ENCODE data around the gene MAST1.

The MAST1 gene

GRCh38 chr19:12838182-12838885 lies at the start of gene MAST1:
Gene MAST1 (plus strand): TSS chr19:12838515. CDS start chr19:12838573, 58 bp downstream.
- Histone ChIP-seq H3K36me3 (ENCODE audit: insufficient read depth, low read length) (no peaks in the 10 kb centered on the region), H3K9me3 (ENCODE audit: control insufficient read depth, insufficient read depth, low read length) (no peaks in the 10 kb centered on the region), H3K9ac (ENCODE audit: low read depth, low read length) (peak within 1 kb of the TSS; percentile 52; the same call in 1 of the 2 replicates), H3K4me1 (ENCODE audit: insufficient read depth, low read length) (peaks cover 9% of the 10 kb centered on the region)

DNA sequence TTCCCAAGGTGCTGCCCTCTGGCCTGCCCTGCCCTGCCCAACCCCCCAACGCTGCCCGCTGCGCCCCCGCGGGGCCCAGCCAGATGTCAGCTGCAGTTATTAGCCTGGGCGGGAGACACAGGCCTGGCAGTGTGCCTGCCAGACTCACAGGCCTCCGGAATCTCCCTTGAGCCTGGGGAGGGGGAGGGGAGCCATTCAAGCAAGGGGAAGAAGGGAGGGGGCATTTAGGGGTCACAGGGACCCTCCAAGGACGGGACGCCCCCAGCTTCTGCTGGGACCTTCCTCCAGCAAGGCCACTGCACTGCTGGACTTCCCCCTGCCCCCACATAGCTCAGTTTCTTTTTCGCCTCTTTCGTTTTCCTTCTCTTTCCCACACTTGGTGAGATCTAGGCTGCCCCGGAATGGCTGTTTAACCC lies 49.6 kb upstream of the MAST1 start:
- no peaks in the 10 kb centered on the region for H3K36me3 ChIP-seq (ENCODE audit: insufficient read depth, low read length)
- H3K4me1 ChIP-seq (ENCODE audit: insufficient read depth, low read length) = peaks cover 16% of the 10 kb centered on the region
- H3K9ac ChIP-seq (ENCODE audit: low read depth, low read length) = peak overlapping the region; percentile 67; the same call in 1 of the 2 replicates
- no peaks in the 10 kb centered on the region for H3K9me3 ChIP-seq (ENCODE audit: control insufficient read depth, insufficient read depth, low read length)

DNA sequence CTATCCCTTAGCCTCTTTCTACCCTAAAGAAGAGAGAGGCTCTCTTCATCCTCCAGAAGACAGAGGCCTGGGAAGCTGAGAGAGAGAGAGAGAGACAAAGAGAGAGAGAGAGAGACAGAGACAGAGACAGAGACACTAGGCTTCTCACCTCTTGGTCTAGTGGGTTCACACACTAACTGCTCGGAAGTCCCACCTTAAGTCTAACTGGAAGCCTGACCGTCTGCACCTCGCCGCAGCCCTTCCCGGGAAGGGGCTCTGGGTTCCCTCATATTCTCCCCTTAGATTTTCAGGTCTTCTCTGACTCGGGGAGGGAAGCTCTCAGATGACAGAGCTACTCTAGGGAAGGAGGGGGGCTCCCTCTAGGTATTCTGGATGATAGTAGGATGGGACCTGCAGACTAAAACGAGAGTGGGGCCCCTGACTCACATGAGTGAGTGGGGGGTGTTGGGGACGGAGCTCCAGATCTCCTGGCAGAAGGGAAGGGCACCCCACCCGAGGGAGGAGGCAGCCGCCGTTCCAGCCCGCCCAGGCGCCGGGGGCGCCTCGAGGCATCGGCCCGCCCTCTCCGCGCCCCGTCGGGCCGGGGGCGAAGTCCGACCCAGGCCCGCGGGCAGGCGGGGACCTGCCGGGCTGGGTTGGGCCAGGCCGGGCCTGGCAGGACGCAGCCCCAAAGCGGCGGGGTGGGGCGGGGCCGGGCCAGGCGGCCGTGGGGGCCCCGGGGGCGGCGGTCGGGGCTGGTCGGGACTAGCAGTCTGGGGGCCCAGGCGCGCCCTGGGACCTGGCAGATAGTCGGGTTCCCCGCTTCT lies 49.0 kb upstream of the MAST1 start:
- no peaks in the 10 kb centered on the region for H3K9me3 ChIP-seq (ENCODE audit: control insufficient read depth, insufficient read depth, low read length)
- peak overlapping the region; percentile 67; the same call in 1 of the 2 replicates for H3K9ac ChIP-seq (ENCODE audit: low read depth, low read length)
- H3K36me3 ChIP-seq (ENCODE audit: insufficient read depth, low read length) = no peaks in the 10 kb centered on the region
- H3K4me1 ChIP-seq (ENCODE audit: insufficient read depth, low read length) = peaks cover 16% of the 10 kb centered on the region

DNA sequence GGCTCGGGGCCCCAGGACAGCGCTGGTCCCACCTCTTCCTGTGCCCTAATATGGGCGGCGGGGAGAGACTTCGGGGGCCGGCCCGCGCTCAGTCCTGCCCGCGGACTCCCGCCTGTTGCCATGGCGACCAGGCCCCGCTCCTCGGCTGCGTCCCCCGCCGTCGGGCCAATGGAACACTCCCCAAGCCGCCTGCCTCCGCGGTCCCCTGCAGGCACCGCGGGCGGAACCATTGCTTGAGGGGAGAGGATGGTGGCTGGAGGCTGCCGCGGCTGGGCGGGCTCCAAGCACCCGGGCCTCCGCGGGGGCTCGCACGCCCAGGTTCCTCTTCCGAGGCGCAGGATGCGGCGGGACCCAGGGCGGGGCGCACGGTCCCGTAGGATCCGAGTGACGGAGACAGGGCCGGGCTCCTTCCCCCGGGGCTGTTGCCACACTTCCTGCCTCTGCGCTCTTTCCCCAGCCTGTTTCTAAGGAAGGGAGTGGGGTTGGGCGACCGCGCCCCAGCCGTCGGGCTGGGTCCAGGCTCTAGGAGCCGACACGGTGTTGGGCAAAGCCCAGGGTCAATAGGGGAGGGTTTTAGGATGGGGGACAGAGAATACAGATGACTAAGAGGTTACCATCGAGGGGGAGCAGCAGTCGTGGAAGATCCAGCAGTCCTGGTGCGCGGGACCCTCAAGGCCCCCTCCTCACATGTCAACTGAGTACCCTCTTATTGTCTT lies 48.3 kb upstream of the MAST1 start:
- Histone ChIP-seq H3K4me1 (ENCODE audit: insufficient read depth, low read length) (peaks cover 15% of the 10 kb centered on the region), H3K9ac (ENCODE audit: low read depth, low read length) (peak overlapping the region; percentile 67; the same call in 1 of the 2 replicates), H3K9me3 (ENCODE audit: control insufficient read depth, insufficient read depth, low read length) (no peaks in the 10 kb centered on the region), H3K36me3 (ENCODE audit: insufficient read depth, low read length) (no peaks in the 10 kb centered on the region)

- H3K4me1 ChIP-seq (ENCODE audit: insufficient read depth, low read length) = peaks cover 11% of the 10 kb centered on the region
- peak overlapping the region; percentile 67; the same call in 1 of the 2 replicates for H3K9ac ChIP-seq (ENCODE audit: low read depth, low read length)
- no peaks in the 10 kb centered on the region for H3K9me3 ChIP-seq (ENCODE audit: control insufficient read depth, insufficient read depth, low read length)
- no peaks in the 10 kb centered on the region for H3K36me3 ChIP-seq (ENCODE audit: insufficient read depth, low read length)
These were observed 47.5 kb upstream of the MAST1 start for GRCh38 chr19:12790628-12791344.

- no peaks in the 10 kb centered on the region for H3K36me3 ChIP-seq (ENCODE audit: insufficient read depth, low read length)
- H3K4me1 ChIP-seq (ENCODE audit: insufficient read depth, low read length) = peaks cover 17% of the 10 kb centered on the region
- peak within 1 kb of the TSS; percentile 67 for H3K9ac ChIP-seq (ENCODE audit: low read depth, low read length)
- H3K9me3 ChIP-seq (ENCODE audit: control insufficient read depth, insufficient read depth, low read length) = no peaks in the 10 kb centered on the region
These were observed 46.8 kb upstream of the MAST1 start, which contains the start of gene JUNB for GRCh38 chr19:12791345-12792050. Gene JUNB (plus strand): TSS chr19:12791486. CDS start chr19:12791772, 286 bp downstream.

GRCh38 chr19:12792051-12792852 lies 46.1 kb upstream of the MAST1 start:
- H3K9ac ChIP-seq (ENCODE audit: low read depth, low read length) = peak overlapping the region; percentile 67
- H3K9me3 ChIP-seq (ENCODE audit: control insufficient read depth, insufficient read depth, low read length) = no peaks in the 10 kb centered on the region
- peaks cover 17% of the 10 kb centered on the region for H3K4me1 ChIP-seq (ENCODE audit: insufficient read depth, low read length)

DNA sequence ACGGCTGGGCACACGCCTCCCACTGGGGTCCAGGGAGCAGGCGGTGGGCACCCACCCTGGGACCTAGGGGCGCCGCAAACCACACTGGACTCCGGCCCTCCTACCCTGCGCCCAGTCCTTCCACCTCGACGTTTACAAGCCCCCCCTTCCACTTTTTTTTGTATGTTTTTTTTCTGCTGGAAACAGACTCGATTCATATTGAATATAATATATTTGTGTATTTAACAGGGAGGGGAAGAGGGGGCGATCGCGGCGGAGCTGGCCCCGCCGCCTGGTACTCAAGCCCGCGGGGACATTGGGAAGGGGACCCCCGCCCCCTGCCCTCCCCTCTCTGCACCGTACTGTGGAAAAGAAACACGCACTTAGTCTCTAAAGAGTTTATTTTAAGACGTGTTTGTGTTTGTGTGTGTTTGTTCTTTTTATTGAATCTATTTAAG lies 45.4 kb upstream of the MAST1 start:
- peak overlapping the region; percentile 67 for H3K9ac ChIP-seq (ENCODE audit: low read depth, low read length)
- H3K9me3 ChIP-seq (ENCODE audit: control insufficient read depth, insufficient read depth, low read length) = no peaks in the 10 kb centered on the region
- peaks cover 17% of the 10 kb centered on the region for H3K4me1 ChIP-seq (ENCODE audit: insufficient read depth, low read length)
- no peaks in the 10 kb centered on the region for H3K36me3 ChIP-seq (ENCODE audit: insufficient read depth, low read length)

More at GRCh38 chr19:12792051-12792852, 46.1 kb upstream of the MAST1 start:
- no peaks in the 10 kb centered on the region for H3K36me3 ChIP-seq (ENCODE audit: insufficient read depth, low read length)

DNA sequence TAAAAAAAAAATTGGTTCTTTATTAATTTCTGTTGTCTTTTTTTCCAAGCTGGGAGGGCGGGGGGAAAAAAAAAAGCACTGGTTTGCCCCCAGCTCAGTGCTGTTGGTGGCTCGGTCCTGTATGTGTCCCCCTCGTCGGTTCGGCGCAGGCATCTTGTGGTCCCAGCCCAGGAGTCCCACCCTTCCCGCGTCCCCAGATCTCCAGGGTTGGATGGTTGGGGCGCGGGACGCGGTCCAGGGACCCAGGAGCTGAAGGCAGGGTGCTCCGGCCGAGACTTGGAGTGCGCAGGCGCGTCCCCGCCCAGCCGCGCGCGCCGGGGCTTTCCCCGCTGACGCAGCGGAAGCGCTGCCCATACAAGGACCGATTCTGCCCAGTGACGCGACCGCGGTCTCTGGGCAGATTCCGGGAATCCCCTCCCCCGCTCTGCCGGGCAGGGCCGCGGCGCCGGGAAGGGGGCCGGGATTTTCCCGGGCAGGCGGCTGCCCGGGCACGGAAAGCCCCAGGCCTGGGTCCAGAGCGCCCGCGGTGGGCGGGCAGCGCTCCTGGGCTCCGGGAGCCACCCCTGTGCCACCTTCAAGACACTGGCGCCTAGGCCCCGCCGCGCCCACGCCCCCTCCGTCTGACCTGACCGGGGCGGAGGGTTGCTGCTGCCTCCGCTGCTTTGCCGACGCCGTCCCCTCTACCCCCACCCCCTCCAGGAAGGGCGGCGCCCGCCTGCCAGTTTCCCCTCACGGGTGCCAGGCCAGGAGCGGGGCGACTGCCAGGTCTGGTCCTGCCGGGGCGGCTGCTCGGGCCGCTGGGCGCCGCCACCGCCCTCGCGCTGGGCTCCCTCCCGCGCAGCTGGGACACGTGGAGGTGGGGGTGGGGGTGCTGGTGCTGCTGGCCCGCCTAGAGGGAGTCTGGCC lies 44.8 kb upstream of the MAST1 start:
- Histone ChIP-seq H3K36me3 (ENCODE audit: insufficient read depth, low read length) (no peaks in the 10 kb centered on the region), H3K4me1 (ENCODE audit: insufficient read depth, low read length) (peaks cover 11% of the 10 kb centered on the region; the same call in 1 of the 2 replicates), H3K9me3 (ENCODE audit: control insufficient read depth, insufficient read depth, low read length) (no peaks in the 10 kb centered on the region), H3K9ac (ENCODE audit: low read depth, low read length) (peak overlapping the region; percentile 67)

GRCh38 chr19:12794196-12794941 lies 43.9 kb upstream of the MAST1 start:
- Histone ChIP-seq H3K9ac (ENCODE audit: low read depth, low read length) (peak overlapping the region; percentile 67), H3K4me1 (ENCODE audit: insufficient read depth, low read length) (peaks cover 7% of the 10 kb centered on the region; the same call in 1 of the 2 replicates), H3K36me3 (ENCODE audit: insufficient read depth, low read length) (no peaks in the 10 kb centered on the region), H3K9me3 (ENCODE audit: control insufficient read depth, insufficient read depth, low read length) (no peaks in the 10 kb centered on the region)

- Histone ChIP-seq H3K9me3 (ENCODE audit: control insufficient read depth, insufficient read depth, low read length) (no peaks in the 10 kb centered on the region), H3K36me3 (ENCODE audit: insufficient read depth, low read length) (no peaks in the 10 kb centered on the region), H3K4me1 (ENCODE audit: insufficient read depth, low read length) (peaks cover 7% of the 10 kb centered on the region; the same call in 1 of the 2 replicates), H3K9ac (ENCODE audit: low read depth, low read length) (no peak overlapping the region)
These were observed 43.3 kb upstream of the MAST1 start for GRCh38 chr19:12794971-12795381.

All from ES-I3 (cell line).